GM12891 (cell line): ENCODE results near the gene HIBADH.

Source experiments
- PAX5 ChIP-seq: IDR thresholded peaks from 2 replicates; pipeline ENCODE4 v1.6.1; 2011; ENCODE audit warnings: low read length, moderate library complexity, mild to moderate bottlenecking; ENCODE audit not compliant: insufficient read depth, severe bottlenecking
- POLR2A ChIP-seq: IDR thresholded peaks from 2 replicates; pipeline ENCODE4 v1.6.1; 2011; ENCODE audit warnings: low read depth, low read length, control low read depth
- POLR2AphosphoS5 ChIP-seq: IDR thresholded peaks from 2 replicates; pipeline ENCODE4 v1.6.1; 2011; ENCODE audit warnings: low read depth, low read length, control low read depth
- TAF1 ChIP-seq: IDR thresholded peaks from 2 replicates; pipeline ENCODE4 v1.6.1; 2011; ENCODE audit warnings: low read depth, low read length, control low read depth

DNA sequence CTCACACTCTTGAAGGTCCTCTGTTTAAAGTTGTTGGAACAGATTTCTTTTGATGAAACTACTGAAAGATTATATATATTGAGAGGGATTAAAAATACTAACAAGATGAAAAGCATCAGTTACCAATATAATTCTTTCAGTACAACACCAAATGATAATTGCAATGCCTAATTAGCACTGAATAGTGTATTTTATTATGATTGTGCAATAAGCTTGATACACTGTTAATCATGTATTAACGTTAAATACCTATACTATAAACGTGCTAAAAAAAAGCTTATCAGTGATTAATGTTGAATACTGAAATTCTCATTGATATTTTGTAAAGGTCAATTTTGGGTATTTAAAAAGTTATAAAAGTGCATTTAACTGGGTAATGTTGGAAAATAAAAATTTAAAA lies 61.5 kb downstream of the HIBADH start:
- no peak for TF ChIP-seq POLR2AphosphoS5
- no peak for TF ChIP-seq POLR2A
- TF ChIP-seq PAX5 = no peak
- TF ChIP-seq TAF1 = no peak
